Keratinocyte (primary cell): ENCODE measurements around the gene FBXO8. TPM values are rescaled to one million over a fixed set of nuclear protein-coding genes. Genes with fewer than 3 reads are reported as not detected.

Source experiments
- DNase-seq: peaks from one replicate; pipeline ENCODE4 v3.0.0-alpha.2; 2011; ENCODE audit warnings: low read depth, missing footprints, low spot score
- FAIRE-seq: peaks from 2 replicates; lab custom pipeline; 2011; peaks lifted over from hg19 to GRCh38; lab: Jason Lieb, UNC
- H2AFZ ChIP-seq: 2 replicates; pipeline ENCODE4 v1.6.0; 2012; ENCODE audit warnings: low read length, control low read depth, inconsistent platforms; ENCODE audit not compliant: control insufficient read depth
- H3K27ac ChIP-seq: 2 replicates; pipeline ENCODE4 v1.5.1; 2011; ENCODE audit warnings: low read length; ENCODE audit not compliant: control insufficient read depth, insufficient read depth
- H3K27me3 ChIP-seq: 3 replicates; pipeline ENCODE4 v1.6.0; 2011; ENCODE audit warnings: low read length; ENCODE audit not compliant: control insufficient read depth, insufficient read depth; ENCODE audit errors: extremely low read depth
- H3K36me3 ChIP-seq, 2 experiments: 2 replicates in 1 of 2; 3 replicates in 1 of 2; pipeline ENCODE4 v1.5.1; 2011; ENCODE audit warnings: low read length in 2 of 2, mild to moderate bottlenecking in 1 of 2; ENCODE audit not compliant: control insufficient read depth in 2 of 2, insufficient read depth in 2 of 2; ENCODE audit errors: extremely low read depth in 1 of 2
- H3K4me1 ChIP-seq: 3 replicates; pipeline ENCODE4 v1.5.1; 2011; ENCODE audit warnings: low read length; ENCODE audit not compliant: control insufficient read depth, insufficient read depth; ENCODE audit errors: extremely low read depth
- H3K4me2 ChIP-seq: 3 replicates; pipeline ENCODE4 v1.6.0; 2011; ENCODE audit warnings: low read depth, low read length; ENCODE audit not compliant: control insufficient read depth, insufficient read depth; ENCODE audit errors: extremely low read depth
- H3K4me3 ChIP-seq, 3 experiments: fragments of 200-600 bp in 1 of 3; sonication (generic) in 1 of 3; 2 replicates in 2 of 3; 3 replicates in 1 of 3; pipeline ENCODE4 v1.5.1; 2011 to 2016; ENCODE audit warnings: low read length in 3 of 3, mild to moderate bottlenecking in 3 of 3, control low read depth in 2 of 3, inconsistent platforms in 1 of 3, low read depth in 1 of 3, mixed read lengths in 1 of 3, mixed run types in 1 of 3, moderate library complexity in 1 of 3; ENCODE audit not compliant: control insufficient read depth in 2 of 3, insufficient read depth in 2 of 3; ENCODE audit errors: extremely low read depth in 1 of 3
- H3K79me2 ChIP-seq: 2 replicates; pipeline ENCODE4 v1.6.0; 2012; ENCODE audit warnings: low read length; ENCODE audit not compliant: control insufficient read depth, insufficient read depth
- H3K9ac ChIP-seq: 3 replicates; pipeline ENCODE4 v1.6.0; 2011; ENCODE audit warnings: low read length; ENCODE audit not compliant: control insufficient read depth, insufficient read depth; ENCODE audit errors: extremely low read depth
- H3K9me1 ChIP-seq: 3 replicates; pipeline ENCODE4 v1.6.0; 2011; ENCODE audit warnings: low read length; ENCODE audit not compliant: control insufficient read depth, insufficient read depth; ENCODE audit errors: extremely low read depth
- H3K9me3 ChIP-seq: 2 replicates; pipeline ENCODE4 v1.5.1; 2012; ENCODE audit warnings: low read depth, low read length; ENCODE audit not compliant: control insufficient read depth
- H4K20me1 ChIP-seq: 3 replicates; pipeline ENCODE4 v1.6.0; 2011; ENCODE audit warnings: low read length; ENCODE audit not compliant: control insufficient read depth, insufficient read depth; ENCODE audit errors: extremely low read depth
- CTCF ChIP-seq, 3 experiments: IDR thresholded peaks in 1 of 3; conservative IDR thresholded peaks in 1 of 3; optimal IDR thresholded peaks in 1 of 3; 2 replicates in 2 of 3; 3 replicates in 1 of 3; pipeline versions ENCODE3 to v1.5.1; 2011; ENCODE audit warnings: low read length in 3 of 3, mild to moderate bottlenecking in 3 of 3, moderate library complexity in 2 of 3, control low read depth in 1 of 3, inconsistent platforms in 1 of 3; ENCODE audit not compliant: insufficient read depth in 2 of 3; ENCODE audit errors: extremely low read depth in 1 of 3
- EZH2 ChIP-seq: IDR thresholded peaks from one replicate; pipeline ENCODE4 v1.6.1; 2012; ENCODE audit warnings: inconsistent platforms, mild to moderate bottlenecking, low read length, moderate library complexity
- dilution Hi-C: fragments of 300-500 bp; cut with MboI; formaldehyde crosslinking; loops from one replicate; pipeline ENCODE4 v1.7.0; 2020; ENCODE audit warnings: low sequenced_read_pairs; ENCODE audit not compliant: extremely low pct_ligation_motif_present
- polyA plus RNA-seq, 5 experiments: library from polyadenylated mRNA; depleted of rRNA in 3 of 5; stranded (reverse) in 3 of 5; stranded (forward) in 1 of 5; unstranded in 1 of 5; fragments of >200 nt; gene quantifications; 1 replicate in 1 of 5; 2 replicates in 3 of 5; 3 replicates in 1 of 5; pipeline versions ENCODE4 v1.2.1 to v1.2.3, GENCODE V29; 2011 to 2012; ENCODE audit warnings: missing spikeins in 2 of 5, low read depth in 1 of 5, low replicate concordance in 1 of 5

Gene FBXO8
- polyA plus RNA-seq, 1 donor (not counting 4 experiments of a cell fraction or from before 2014, with no cell fraction given) = 21.0 TPM

- no peak for DNase-seq
- dilution Hi-C loops = no loop called here
- no peaks in the 10 kb centered on the region for H3K9me3 ChIP-seq
- H3K4me3 ChIP-seq = peak overlapping the region in 2 of 3 experiments; percentile 83 to 88
- H3K4me1 ChIP-seq = peaks cover 18% of the 10 kb centered on the region
- peak overlapping the region; percentile 81 for H3K4me2 ChIP-seq
- no peak overlapping the region for H2AFZ ChIP-seq
- H3K9me1 ChIP-seq = no peaks in the 10 kb centered on the region
- no peak for FAIRE-seq
- H4K20me1 ChIP-seq = no peaks in the 10 kb centered on the region
- peaks cover 47% of the 10 kb centered on the region for H3K79me2 ChIP-seq
- no peaks in the 10 kb centered on the region for H3K36me3 ChIP-seq
- TF ChIP-seq CTCF (optimal IDR thresholded peaks at IDR 0.05 in 1 of 3, IDR thresholded peaks at IDR 0.05 in 1 of 3, conservative IDR thresholded peaks at IDR 0.05 in 1 of 3; ENCODE audit: extremely low read depth in 1 of 3, insufficient read depth in 2 of 3, low read length in 3 of 3) = no peak
- no peak for TF ChIP-seq EZH2
- H3K27me3 ChIP-seq = no peaks in the 10 kb centered on the region
- peak overlapping the region; percentile 97 for H3K27ac ChIP-seq
- H3K9ac ChIP-seq = peak overlapping the region; percentile 96
Observed at GRCh38 chr4:174281901-174282300, 1.6 kb downstream of the FBXO8 start.

GRCh38 chr4:174281182-174281737, 2.2 kb downstream of the FBXO8 start:
- Histone ChIP-seq H4K20me1 (no peaks in the 10 kb centered on the region), H3K4me1 (peaks cover 18% of the 10 kb centered on the region), H3K9me3 (no peaks in the 10 kb centered on the region), H3K79me2 (peaks cover 46% of the 10 kb centered on the region), H3K27ac (no peak overlapping the region), H3K4me3 (no peak overlapping the region), H2AFZ (no peak overlapping the region), H3K36me3 (no peaks in the 10 kb centered on the region), H3K9ac (no peak overlapping the region), H3K4me2 (peak overlapping the region; percentile 81), H3K27me3 (no peaks in the 10 kb centered on the region), H3K9me1 (no peaks in the 10 kb centered on the region)
- TF ChIP-seq EZH2 (no peak), CTCF (optimal IDR thresholded peaks at IDR 0.05 in 1 of 3, IDR thresholded peaks at IDR 0.05 in 1 of 3, conservative IDR thresholded peaks at IDR 0.05 in 1 of 3; ENCODE audit: extremely low read depth in 1 of 3, insufficient read depth in 2 of 3, low read length in 3 of 3) (no peak)
- DNase-seq (no peak), FAIRE-seq (peak; percentile 9)
- dilution Hi-C loops = no loop called here
